GM19351 (cell line): ENCODE data around the gene RSPH9.

ENCODE experiments used
- ATAC-seq: cut with Tn5 transposase; IDR thresholded peaks from one replicate; pipeline ENCODE4 v1.9.1; 2021; ENCODE audit warnings: mild to moderate bottlenecking, moderate library complexity; ENCODE audit not compliant: unreplicated experiment

The RSPH9 gene

DNA sequence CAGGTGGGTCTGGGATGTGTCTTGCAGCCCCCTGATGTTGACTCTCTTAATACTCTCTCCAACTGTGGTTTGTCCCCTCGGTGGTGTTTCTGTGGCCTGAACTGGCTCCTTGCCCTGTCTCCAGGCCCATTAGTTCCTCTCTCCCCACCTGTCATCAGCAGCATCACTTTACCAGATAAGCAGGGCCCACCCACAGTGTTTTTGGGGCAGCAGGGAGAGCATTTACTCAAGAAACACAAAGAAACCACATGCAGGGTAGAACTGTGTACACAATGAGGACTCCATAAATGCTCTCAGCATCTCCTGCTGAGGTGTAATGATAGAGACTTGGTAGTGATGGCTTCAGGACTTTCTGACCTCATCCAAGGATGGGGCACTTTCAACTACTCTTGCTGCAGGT is 62.9 kb downstream of the RSPH9 start:
- ATAC-seq = no peak

DNA sequence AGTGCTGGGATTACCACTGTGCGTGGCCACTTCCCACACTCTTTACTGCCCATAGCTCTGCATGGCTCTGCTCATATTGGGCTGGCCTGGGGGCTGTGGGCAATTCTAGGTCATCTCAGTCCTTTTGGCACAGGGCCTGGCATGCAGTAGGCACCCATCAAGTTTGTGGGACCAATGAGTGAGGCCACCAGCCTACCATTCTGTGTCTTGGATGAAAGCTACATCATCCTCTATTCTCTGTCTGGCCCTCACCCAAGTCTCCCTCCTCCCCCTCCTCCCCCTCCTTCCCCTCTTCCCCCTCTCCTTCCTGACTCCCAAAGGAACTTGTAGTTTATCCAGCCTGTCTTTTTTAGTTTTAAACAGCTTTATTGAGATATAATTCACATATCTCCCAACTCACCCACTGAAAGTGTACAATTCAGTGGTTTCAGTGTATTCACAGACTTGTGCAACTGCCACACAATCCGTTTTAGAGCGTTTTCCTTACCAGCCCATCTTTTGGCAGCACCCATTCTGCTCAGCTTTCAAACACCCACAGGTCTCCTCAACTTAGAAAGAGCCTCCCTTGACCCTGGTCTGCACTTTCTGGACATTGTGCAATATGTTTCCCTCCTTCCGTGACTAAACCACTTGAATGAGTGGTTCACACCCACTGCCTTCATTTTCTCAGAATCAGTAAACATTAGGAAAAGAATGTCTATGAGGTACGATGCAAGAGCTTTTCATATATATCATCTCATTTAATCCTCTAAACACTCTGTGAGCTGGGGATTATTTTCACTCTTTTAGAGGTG is 64.2 kb downstream of the RSPH9 start:
- no peak for ATAC-seq

DNA sequence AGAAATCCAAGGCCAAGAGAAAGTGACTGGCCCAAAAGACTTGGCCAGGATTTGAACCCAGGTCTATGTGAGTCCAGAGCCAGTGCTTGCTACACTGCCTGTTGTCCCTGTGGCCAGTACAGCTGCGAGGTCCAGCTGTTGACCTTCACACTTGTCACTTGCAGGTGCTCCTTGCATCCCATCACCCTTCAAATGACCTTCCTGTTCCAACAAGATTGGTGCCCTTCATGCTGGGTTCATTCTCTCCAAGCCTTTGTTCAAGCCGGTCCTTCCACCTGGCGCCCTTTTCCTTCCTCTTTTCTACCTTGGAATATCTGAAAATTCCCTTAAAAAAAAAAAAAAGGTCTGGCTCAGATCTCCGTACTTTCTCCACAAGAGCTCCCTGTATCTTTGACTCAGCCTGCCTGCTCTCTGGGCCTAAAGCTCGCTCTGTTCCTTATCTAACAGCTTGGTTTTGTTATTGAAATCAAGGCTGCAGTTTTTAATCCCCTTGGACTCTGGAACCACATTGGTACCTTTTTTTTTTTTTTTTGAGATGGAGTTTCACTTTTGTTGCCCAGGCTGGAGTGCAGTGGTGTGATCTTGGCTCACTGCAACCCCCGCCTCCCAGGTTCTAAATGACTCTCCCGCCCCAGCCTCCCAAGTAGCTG is 64.9 kb downstream of the RSPH9 start:
- ATAC-seq = no peak

DNA sequence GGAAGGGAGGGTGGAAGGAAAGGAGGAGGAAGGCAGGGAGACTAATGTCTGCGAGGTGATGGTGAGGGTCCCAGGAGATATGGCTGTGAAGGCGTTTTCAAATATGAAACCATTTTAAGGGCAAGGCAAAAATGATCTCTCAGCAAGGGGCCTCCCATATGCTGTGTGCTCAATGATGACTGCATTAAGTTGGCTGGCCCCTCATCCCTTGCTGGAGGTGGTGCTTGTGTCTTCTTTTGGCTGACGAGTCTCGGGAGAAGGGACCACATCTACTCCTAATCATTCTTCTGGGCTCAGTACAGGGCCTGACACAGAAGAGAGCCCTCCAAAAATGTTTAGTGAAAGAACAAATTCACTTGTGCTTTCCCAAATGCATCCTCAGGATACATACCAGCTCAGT is 65.7 kb downstream of the RSPH9 start:
- ATAC-seq = no peak

DNA sequence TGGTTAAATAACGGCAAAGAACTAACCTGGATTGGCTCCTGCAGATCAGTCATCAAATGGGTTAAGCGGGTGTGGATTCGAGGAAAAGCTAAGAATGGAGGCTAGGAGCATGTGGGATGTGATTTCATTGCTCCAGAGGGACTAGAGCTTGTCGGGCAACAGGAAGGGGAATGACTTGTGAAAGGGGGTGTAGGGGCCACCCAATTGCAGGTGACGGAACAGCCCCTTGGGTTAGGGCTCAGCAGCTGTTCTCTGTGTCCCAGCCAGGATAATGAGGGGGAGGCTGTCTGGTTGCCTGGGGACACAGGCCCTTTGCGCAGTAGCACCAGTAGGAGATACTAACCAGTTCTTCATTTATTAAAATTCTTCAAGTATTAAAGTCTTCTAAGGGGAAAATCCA is 67.7 kb downstream of the RSPH9 start:
- no peak for ATAC-seq

DNA sequence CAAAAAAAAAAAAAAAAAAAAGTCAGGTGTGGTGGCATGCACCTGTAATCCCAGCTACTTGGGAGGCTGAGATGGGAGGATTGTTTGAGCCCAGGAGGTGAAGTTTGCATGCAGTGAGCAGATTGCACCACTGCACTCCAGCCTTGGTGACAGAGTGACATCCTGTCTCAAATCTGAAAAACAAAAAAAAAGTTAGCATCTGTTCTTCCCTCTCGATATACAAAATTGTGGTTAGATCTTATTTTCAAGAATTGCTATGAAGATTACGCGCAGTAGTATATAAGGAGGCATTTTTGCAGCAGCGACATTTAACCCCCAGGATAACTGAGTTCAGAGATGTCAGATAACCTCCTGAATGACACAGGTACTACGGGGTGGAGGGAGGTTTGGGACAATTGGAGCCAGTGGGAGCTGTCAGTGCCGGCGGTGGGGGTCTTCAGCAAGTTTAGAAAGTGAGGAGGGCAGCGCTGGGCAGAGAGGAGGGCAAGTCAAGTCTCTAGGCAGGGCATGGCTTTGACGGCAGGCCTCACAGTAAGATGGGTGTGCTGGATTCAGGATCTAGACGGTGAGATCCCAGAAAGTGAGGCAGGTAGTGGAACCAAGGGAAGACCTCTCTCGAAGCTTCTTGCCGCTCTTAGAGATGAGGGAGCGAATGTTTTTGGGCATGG is 68.9 kb downstream of the RSPH9 start:
- ATAC-seq = no peak

DNA sequence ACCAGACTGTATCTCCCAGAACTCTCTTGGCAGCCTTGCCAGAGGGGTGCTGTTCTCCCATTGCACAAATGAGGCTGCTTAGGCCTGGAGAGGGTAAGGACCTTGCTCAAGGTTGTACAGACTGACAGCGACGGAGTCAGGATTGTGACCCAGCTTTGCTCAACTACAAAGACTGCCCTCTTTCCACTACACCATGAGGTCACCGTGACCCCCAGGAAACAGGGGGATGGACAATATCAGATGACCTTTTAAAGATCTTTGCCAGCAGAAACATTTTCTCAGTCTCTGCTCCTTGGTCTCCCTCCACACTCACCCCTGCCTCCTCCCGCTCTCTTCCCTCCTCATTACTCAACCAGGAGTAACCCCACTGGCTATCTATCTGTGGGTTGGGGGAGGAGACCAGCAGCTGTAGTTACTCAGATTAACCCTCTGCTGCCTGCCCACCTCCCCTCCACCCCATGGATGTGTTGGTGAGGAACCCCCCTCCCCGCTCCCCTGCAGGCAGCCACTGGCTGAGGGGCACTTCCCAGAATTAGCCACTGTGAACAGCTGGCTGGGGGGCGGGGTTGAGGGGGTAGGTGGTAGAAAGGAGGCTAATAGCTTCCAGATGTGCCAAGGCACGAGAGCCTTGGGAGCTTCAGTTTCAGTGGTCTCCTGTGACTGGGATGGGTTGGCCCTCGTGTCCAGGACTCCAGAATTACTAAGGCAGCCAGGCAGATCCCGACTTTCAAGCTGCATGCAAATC is 69.6 kb downstream of the RSPH9 start:
- peak; percentile 12 for ATAC-seq

DNA sequence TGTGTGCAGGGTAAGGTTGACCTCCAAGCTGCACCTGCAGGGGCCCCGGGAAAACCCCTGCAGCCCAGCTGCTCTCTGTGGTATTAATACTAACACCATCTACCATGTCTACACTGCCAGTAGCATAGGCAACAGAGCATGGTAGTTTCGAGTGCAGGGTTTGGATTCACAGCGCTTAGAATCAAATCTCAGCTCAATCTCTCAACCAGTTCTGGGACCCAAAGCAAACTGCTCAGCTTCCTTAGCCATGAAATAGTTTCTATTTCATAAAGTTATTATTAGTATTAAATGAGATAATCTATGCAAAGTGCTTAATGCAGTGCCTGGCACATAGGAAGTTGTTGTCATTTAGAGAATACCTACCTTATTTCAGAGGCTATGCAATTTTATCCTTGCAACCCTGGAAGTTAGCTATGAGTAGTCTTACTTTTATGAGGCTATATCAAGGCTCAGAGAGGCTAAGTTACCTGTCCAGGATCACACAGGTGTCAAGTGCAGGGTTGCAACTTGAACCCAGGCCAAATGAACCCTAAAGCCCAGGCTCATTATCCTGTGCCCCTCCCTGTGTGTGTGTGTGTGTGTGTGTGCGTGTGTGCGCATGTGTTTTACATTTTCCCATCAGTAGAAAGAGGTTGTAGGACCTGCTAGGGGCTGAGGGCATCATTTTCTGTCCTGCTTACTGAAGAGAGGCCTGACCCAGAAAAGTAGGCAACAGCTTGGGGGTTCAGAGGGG is 70.4 kb downstream of the RSPH9 start:
- peak; percentile 93 for ATAC-seq

DNA sequence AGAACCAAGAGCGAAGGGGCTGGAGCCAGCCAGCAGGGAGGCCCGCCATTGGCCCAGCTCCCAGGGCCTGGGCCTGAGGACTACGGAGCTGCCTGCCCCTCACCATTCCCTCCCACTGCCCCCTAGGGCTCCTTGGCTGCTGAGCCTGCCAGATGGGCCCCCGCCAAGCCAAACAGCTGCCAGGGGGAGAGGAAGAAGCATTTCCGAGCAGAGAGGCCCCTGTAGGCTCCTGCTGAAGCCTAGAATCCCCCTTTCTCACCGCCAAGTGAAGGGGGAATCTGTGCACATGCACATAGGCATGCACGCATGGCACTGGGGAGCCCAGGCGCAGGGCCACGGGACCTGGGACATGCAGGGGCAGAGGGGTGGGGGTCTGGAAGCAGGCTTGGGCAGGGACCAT is 71.3 kb downstream of the RSPH9 start:
- no peak for ATAC-seq

DNA sequence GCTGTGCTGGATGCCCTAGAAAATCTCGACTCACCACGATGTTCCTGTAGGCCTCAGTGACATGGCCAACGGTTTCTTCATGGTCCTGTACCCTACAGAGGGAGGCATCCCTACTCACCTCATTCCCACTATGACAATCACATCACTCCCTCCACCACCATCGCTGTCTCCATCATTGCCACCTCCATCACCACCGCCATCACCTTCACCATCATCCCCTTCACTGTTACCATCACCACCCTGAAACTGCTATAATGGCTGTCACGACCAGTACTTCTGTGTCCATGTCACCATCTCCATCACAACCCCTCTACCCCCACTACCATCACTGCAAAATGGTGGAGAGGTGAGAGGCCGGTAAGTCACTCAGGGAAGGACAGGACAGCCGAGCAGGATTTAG is 72.6 kb downstream of the RSPH9 start:
- ATAC-seq = no peak

DNA sequence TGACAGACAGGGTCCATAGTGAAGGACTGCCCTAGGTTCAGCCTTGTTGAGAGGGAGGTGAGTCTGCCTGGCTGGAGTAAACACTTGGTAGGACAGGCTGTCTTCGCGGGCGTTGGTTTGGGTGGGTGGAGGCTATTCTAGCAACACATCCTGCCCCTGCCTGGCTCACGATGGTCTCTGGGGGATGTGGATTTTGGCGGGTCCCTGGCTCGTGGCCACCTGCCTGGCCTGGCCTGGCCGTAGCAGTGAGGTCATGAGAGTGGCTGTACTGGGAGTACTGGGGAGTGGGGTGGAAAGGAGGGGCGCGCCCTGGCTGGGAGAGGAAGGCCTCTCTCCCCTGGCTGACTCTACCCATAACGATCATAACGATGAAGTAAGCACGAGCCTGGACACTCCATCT is 73.0 kb downstream of the RSPH9 start:
- no peak for ATAC-seq

DNA sequence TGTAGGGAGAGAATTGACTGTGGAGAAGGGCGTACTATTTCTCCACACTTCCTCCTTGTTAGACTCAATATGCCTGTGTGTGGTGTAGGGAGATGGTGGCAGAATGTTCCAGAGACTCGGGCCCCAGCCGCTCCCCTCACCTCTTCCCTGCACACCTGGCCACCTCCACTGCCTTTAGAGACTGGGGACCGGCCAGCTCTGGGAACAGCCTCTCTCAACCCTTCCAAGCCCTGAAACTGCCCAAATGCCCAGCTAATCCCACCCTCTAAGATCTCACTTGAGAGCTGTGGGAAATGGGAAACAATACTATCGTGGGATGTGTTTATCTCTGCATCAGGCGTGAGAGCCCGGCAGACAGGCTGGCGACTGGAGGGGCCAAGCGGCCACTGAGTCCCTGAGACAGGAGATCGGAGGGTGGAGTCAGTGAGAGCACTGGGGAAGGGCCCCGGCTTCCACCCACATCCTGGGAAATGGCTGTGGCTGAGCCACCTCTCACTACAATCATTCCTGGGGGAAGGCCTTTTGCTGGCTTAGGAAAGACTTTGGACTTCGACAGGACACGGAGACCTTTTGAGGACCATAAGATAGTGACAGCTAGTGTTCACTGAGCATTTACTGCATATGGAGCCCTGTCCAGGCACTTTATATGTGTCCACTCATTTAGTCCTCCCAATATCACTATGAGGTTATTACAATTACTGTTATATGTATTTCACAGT is 73.7 kb downstream of the RSPH9 start:
- no peak for ATAC-seq

DNA sequence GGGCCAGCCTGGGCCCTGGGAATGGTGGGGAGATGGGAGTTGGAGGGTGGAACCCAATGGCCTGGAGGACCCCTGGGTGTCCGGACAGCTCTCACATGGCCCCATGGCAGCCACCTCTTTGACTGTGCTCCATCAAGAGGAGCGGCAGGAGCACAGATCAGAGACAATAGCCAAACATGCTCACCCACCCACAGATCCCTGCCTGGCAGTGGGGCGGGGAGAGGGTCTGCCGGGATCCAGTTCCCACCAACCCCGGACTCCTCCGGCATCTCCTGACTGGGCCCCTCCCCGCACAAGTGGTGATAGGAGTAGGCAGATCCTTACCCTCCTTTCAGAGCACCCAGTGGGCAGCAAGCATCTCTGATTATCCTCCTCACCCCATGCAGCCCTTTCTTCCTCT is 74.7 kb downstream of the RSPH9 start:
- no peak for ATAC-seq

DNA sequence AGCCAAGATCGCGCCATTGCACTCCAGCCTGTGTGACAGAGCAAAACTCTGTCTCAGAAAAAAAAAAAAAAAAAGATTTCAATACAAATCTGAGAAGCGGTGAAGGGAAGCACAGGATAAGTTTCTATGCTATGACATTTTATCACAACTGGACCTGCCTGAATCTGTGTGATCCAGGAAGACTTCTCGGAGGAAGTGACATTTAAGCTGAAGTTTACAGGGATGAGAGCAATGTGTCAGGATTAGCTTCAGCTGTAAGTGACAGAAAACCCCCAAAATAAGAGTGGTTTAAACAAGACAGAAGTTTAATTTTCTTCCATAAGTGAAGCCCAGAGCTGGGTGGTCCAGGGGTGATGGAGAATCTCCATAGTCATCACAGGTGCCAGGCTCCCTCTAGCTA is 76.2 kb downstream of the RSPH9 start:
- ATAC-seq = no peak
